Measurements from ENCODE around the gene IKBKG.

DNA sequence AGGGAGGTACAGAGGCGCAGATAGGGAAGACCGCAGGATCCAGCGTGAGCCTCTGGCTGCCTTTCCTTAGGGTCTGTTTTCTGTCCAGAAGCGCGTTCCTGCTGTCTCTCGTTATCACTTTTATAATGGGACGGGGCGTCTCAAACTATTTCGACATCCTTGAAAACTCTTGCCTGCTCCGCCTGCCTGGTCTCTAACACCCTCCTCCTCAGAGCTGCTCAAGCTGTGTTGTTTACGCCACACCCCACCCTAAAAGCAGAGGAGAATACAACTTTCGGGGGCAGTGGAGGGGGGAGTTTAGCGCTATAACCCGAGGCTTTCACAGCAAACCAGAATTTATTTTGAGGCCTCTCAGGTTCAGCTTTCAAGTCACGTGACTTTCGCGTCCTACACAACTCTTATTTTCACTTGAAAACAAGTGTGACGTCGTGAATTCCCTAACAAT is 30.7 kb upstream of the IKBKG start:
- TF ChIP-seq, protein P1, sequence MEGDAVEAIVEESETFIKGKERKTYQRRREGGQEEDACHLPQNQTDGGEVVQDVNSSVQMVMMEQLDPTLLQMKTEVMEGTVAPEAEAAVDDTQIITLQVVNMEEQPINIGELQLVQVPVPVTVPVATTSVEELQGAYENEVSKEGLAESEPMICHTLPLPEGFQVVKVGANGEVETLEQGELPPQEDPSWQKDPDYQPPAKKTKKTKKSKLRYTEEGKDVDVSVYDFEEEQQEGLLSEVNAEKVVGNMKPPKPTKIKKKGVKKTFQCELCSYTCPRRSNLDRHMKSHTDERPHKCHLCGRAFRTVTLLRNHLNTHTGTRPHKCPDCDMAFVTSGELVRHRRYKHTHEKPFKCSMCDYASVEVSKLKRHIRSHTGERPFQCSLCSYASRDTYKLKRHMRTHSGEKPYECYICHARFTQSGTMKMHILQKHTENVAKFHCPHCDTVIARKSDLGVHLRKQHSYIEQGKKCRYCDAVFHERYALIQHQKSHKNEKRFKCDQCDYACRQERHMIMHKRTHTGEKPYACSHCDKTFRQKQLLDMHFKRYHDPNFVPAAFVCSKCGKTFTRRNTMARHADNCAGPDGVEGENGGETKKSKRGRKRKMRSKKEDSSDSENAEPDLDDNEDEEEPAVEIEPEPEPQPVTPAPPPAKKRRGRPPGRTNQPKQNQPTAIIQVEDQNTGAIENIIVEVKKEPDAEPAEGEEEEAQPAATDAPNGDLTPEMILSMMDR (IDR thresholded peaks at IDR 0.05) = no peak
- no peak for TF ChIP-seq GATA2 (CRISPR knock-in tag; IDR thresholded peaks at IDR 0.05)
- TF ChIP-seq GABPA (IDR thresholded peaks at IDR 0.05; ENCODE audit: low read depth) = no peak

All from SK-N-SH (cell line).